ENCODE measurements around the gene TTPAL. TPM values are rescaled to one million over a fixed set of nuclear protein-coding genes. Genes with fewer than 3 reads are reported as not detected.

Gene TTPAL
- total RNA-seq, 6 experiments from 2014 or later: 18.0 to 102 (median 28.7) TPM

- ATAC-seq (no peak), DNase-seq (no peak)
- peaks cover 0 to 7% (median 0%) of the 10 kb centered on the region in 4 donors for H3K4me1 ChIP-seq
- H3K27me3 ChIP-seq: no peaks in the 10 kb centered on the region
- H3K9me3 ChIP-seq: no peaks in the 10 kb centered on the region
- intact Hi-C loops (cut with DNase I): no loop called here
- no peak overlapping the region for H3K27ac ChIP-seq
- peaks cover 3 to 82% (median 26%) of the 10 kb centered on the region in 4 donors for H3K36me3 ChIP-seq
- WGBS (ENCODE audit: insufficient coverage, low coverage, low lambda C conversion rate, missing lambda C conversion rate): 88% methylated on average over 1 of the region's 1 CpG
- no peak overlapping the region for H3K4me3 ChIP-seq
- TF ChIP-seq POLR2A (IDR thresholded peaks at IDR 0.05): no peak
- no peak for TF ChIP-seq CTCF (IDR thresholded peaks at IDR 0.05)
Observed at GRCh38 chr20:44494266-44494665, 18.6 kb downstream of the TTPAL start.

GRCh38 chr20:44494681-44495080 is 19.0 kb downstream of the TTPAL start:
- H3K4me3 ChIP-seq: no peak overlapping the region

GRCh38 chr20:44495257-44495656 is 19.6 kb downstream of the TTPAL start:
- H3K36me3 ChIP-seq: peaks cover 7 to 82% (median 30%) of the 10 kb centered on the region in 4 donors
- peak overlapping the region in 1 of 3 donors; percentile 54 for H3K27ac ChIP-seq
- peaks cover 0 to 7% (median 0%) of the 10 kb centered on the region in 4 donors for H3K4me1 ChIP-seq
- WGBS (ENCODE audit: insufficient coverage, low coverage, low lambda C conversion rate, missing lambda C conversion rate): 100% methylated on average over 1 of the region's 1 CpG
- intact Hi-C loops (cut with DNase I): no loop called here
- H3K27me3 ChIP-seq: no peaks in the 10 kb centered on the region
- no peak for TF ChIP-seq CTCF (IDR thresholded peaks at IDR 0.05)
- no peak for TF ChIP-seq POLR2A (IDR thresholded peaks at IDR 0.05)
- DNase-seq (no peak), ATAC-seq (peak; percentile 63 to 79 (median 75))
- no peak overlapping the region for H3K4me3 ChIP-seq
- H3K9me3 ChIP-seq: no peaks in the 10 kb centered on the region

More at GRCh38 chr20:44494681-44495080, 19.0 kb downstream of the TTPAL start:
- TF ChIP-seq CTCF (IDR thresholded peaks at IDR 0.05): no peak
- no peak for TF ChIP-seq POLR2A (IDR thresholded peaks at IDR 0.05)
- DNase-seq (no peak), ATAC-seq (peak in 1 of 4 donors; percentile 7)
- intact Hi-C loops (cut with DNase I): no loop called here
- WGBS (ENCODE audit: insufficient coverage, low coverage, low lambda C conversion rate, missing lambda C conversion rate): 90% methylated on average over 3 of the region's 3 CpGs
- Histone ChIP-seq H3K4me1 (peaks cover 0 to 7% (median 0%) of the 10 kb centered on the region in 4 donors), H3K36me3 (peaks cover 3 to 82% (median 27%) of the 10 kb centered on the region in 4 donors), H3K9me3 (no peaks in the 10 kb centered on the region), H3K27me3 (no peaks in the 10 kb centered on the region), H3K27ac (peak overlapping the region in 1 of 3 donors; percentile 54)

- intact Hi-C loops (cut with DNase I): no loop called here
- Histone ChIP-seq H3K4me3 (no peak overlapping the region), H3K4me1 (peaks cover 0 to 7% (median 0%) of the 10 kb centered on the region in 4 donors), H3K27ac (peak overlapping the region in 1 of 3 donors; percentile 54), H3K36me3 (peaks cover 12 to 82% (median 35%) of the 10 kb centered on the region in 4 donors), H3K9me3 (no peaks in the 10 kb centered on the region), H3K27me3 (no peaks in the 10 kb centered on the region)
- DNase-seq (no peak), ATAC-seq (peak in 2 of 4 donors; percentile 29 to 38)
- WGBS (ENCODE audit: insufficient coverage, low coverage, low lambda C conversion rate, missing lambda C conversion rate): 79% methylated on average over 3 of the region's 3 CpGs
- TF ChIP-seq CTCF (IDR thresholded peaks at IDR 0.05): no peak
- no peak for TF ChIP-seq POLR2A (IDR thresholded peaks at IDR 0.05)
Observed at GRCh38 chr20:44495802-44496481, 20.3 kb downstream of the TTPAL start.

Measured in right lobe of liver (tissue), 6 donors.